Activated CD4-positive, alpha-beta T cell treated with anti-CD3 and anti-CD28 coated beads for 48 hours (primary cell): ENCODE data around the gene MBD3L3.
"Not testable (repeated sequence)": the region's sequence is repeated elsewhere in the genome, so short reads cannot be mapped to it uniquely, and the experiment has no call there.

Experiments used
- DNase-seq: peaks from one replicate; pipeline ENCODE4 v3.0.0-alpha.2; 2020

MBD3L3 gene

GRCh38 chr19:7058576-7058975, at the start of gene MBD3L3:
MBD3L3 (minus strand) TSS chr19:7058676; CDS start chr19:7058605, 71 bp downstream.
- DNase-seq, result not testable (repeated sequence)

GRCh38 chr19:7106711-7107657, 48.5 kb upstream of the MBD3L3 start:
- no peak for DNase-seq

- DNase-seq, result no peak
Observed at GRCh38 chr19:7104747-7105447, 46.4 kb upstream of the MBD3L3 start.

GRCh38 chr19:7101498-7102253, 43.2 kb upstream of the MBD3L3 start:
- DNase-seq, result no peak

GRCh38 chr19:7099597-7099921, 41.1 kb upstream of the MBD3L3 start:
- DNase-seq, result peak; percentile 90

- peak; percentile 93 for DNase-seq
Observed at GRCh38 chr19:7098701-7099596, 40.5 kb upstream of the MBD3L3 start.

- DNase-seq, result no peak
Observed at GRCh38 chr19:7098096-7098495, 39.6 kb upstream of the MBD3L3 start.

GRCh38 chr19:7088999-7089398, 30.5 kb upstream of the MBD3L3 start:
- DNase-seq, result no peak

GRCh38 chr19:7083076-7083956, 24.8 kb upstream of the MBD3L3 start:
- DNase-seq, result no peak

- DNase-seq, result no peak
Observed at GRCh38 chr19:7078008-7078407, 19.5 kb upstream of the MBD3L3 start.

GRCh38 chr19:7076151-7076550, 17.7 kb upstream of the MBD3L3 start:
- DNase-seq, result no peak

- DNase-seq, result no peak
Observed at GRCh38 chr19:7074705-7075282, 16.3 kb upstream of the MBD3L3 start.

GRCh38 chr19:7072541-7072940, 14.1 kb upstream of the MBD3L3 start:
- no peak for DNase-seq

GRCh38 chr19:7069904-7070226, 11.4 kb upstream of the MBD3L3 start:
- no peak for DNase-seq

GRCh38 chr19:7069042-7069903, 10.8 kb upstream of the MBD3L3 start, which contains the start of gene ZNF557:
ZNF557 (plus strand) TSS chr19:7069703; CDS start chr19:7075075, 5,372 bp downstream.
- peak; percentile 98 for DNase-seq

- no peak for DNase-seq
Observed at GRCh38 chr19:7068599-7068998, 10.1 kb upstream of the MBD3L3 start.

- DNase-seq, result no peak
Observed at GRCh38 chr19:7067716-7068115, 9.2 kb upstream of the MBD3L3 start.

GRCh38 chr19:7067122-7067521, 8.6 kb upstream of the MBD3L3 start:
- peak; percentile 26 for DNase-seq

- peak; percentile 5 for DNase-seq
Observed at GRCh38 chr19:7063764-7064418, 5.4 kb upstream of the MBD3L3 start.
